Naive thymus-derived CD4-positive, alpha-beta T cell (primary cell): ENCODE measurements around the gene MYORG. TPM values are rescaled to one million over a fixed set of nuclear protein-coding genes. Genes with fewer than 3 reads are reported as not detected.

Source experiments
- ATAC-seq: fragments of 150-1000 bp; cut with Tn5 transposase; 2 replicates; pipeline ENCODE4 v1.10.0; 2021; ENCODE audit warnings: mild to moderate bottlenecking, moderate library complexity
- CTCF ChIA-PET: fragments of 350-600 bp; sonication (Branson Sonifier 250); formaldehyde crosslinking; loops from one replicate; lab custom pipeline; 2021; ENCODE audit warnings: antibody characterized with exemption; lab: Charles Lee
- POLR2A ChIA-PET: fragments of 350-600 bp; sonication (Branson Sonifier 250); formaldehyde crosslinking; loops from one replicate; lab custom pipeline; 2021; ENCODE audit warnings: antibody characterized with exemption, inconsistent platforms; lab: Charles Lee
- DNase-seq, 9 donors: peaks; one replicate each; pipeline versions ENCODE4 v3.0.0 to v3.0.0-alpha.2; 2020 to 2022; ENCODE audit warnings: mixed read lengths in 1 of 9
- H3K27ac ChIP-seq: one replicate; pipeline ENCODE4 v1.7.0; 2013; ENCODE audit warnings: mild to moderate bottlenecking, low read depth, low read length, moderate library complexity
- H3K27me3 ChIP-seq, 2 donors: one replicate each; pipeline ENCODE4 v1.7.0; 2013; ENCODE audit warnings: low read length in 2 of 2, mild to moderate bottlenecking in 2 of 2, moderate library complexity in 2 of 2; ENCODE audit not compliant: control insufficient read depth in 2 of 2, insufficient read depth in 2 of 2
- H3K36me3 ChIP-seq, 3 experiments: 1 replicate in 2 of 3; 2 replicates in 1 of 3; pipeline ENCODE4 v1.7.0; 2013; ENCODE audit warnings: low read length in 3 of 3, mild to moderate bottlenecking in 3 of 3, moderate library complexity in 1 of 3; ENCODE audit not compliant: insufficient read depth in 3 of 3, control insufficient read depth in 2 of 3
- H3K4me1 ChIP-seq, 2 donors: one replicate each; pipeline ENCODE4 v1.7.0; 2013; ENCODE audit warnings: low read length in 2 of 2, mild to moderate bottlenecking in 2 of 2, moderate library complexity in 1 of 2; ENCODE audit not compliant: control insufficient read depth in 2 of 2, insufficient read depth in 2 of 2
- H3K4me3 ChIP-seq: 2 replicates; pipeline ENCODE4 v1.7.0; 2013; ENCODE audit warnings: mild to moderate bottlenecking, low read length
- H3K9me3 ChIP-seq, 3 experiments: 1 replicate in 2 of 3; 2 replicates in 1 of 3; pipeline ENCODE4 v1.7.0; 2013; ENCODE audit warnings: low read length in 3 of 3; ENCODE audit not compliant: control insufficient read depth in 2 of 3
- H3K27ac Mint-ChIP-seq, 9 donors: one replicate each; pipeline ENCODE4 v1.8.0; 2020 to 2022; ENCODE audit warnings: mixed read lengths in 9 of 9, mild to moderate bottlenecking in 8 of 9, moderate library complexity in 5 of 9, inconsistent platforms in 2 of 9
- H3K27me3 Mint-ChIP-seq, 5 donors: one replicate each; pipeline ENCODE4 v1.8.0; 2021 to 2022; ENCODE audit warnings: mixed read lengths in 5 of 5, mild to moderate bottlenecking in 1 of 5
- H3K36me3 Mint-ChIP-seq, 5 donors: one replicate each; pipeline ENCODE4 v1.8.0; 2020 to 2022; ENCODE audit warnings: mixed read lengths in 5 of 5, mild to moderate bottlenecking in 3 of 5, inconsistent platforms in 1 of 5
- H3K4me1 Mint-ChIP-seq, 7 donors: one replicate each; pipeline ENCODE4 v1.8.0; 2020 to 2022; ENCODE audit warnings: mixed read lengths in 7 of 7, mild to moderate bottlenecking in 3 of 7, inconsistent platforms in 1 of 7
- H3K4me3 Mint-ChIP-seq, 10 donors: one replicate each; pipeline ENCODE4 v1.8.0; 2020 to 2022; ENCODE audit warnings: mild to moderate bottlenecking in 10 of 10, mixed read lengths in 10 of 10, moderate library complexity in 6 of 10, inconsistent platforms in 2 of 10
- H3K9me3 Mint-ChIP-seq, 11 donors: one replicate each; pipeline ENCODE4 v1.8.0; 2020 to 2022; ENCODE audit warnings: mixed read lengths in 11 of 11, mild to moderate bottlenecking in 4 of 11, inconsistent platforms in 1 of 11, moderate library complexity in 1 of 11
- intact Hi-C, 2 donors: fragments of 100-400 bp; cut with micrococcal nuclease; formaldehyde crosslinking; loops; one replicate each; pipeline ENCODE4 v1.15.1; 2023
- polyA plus RNA-seq, 2 donors: library from polyadenylated mRNA; unstranded; fragments of 300-500 nt; fragmentation: Illumina TruSeq; gene quantifications; one replicate each; pipeline ENCODE4 v1.2.3, GENCODE V29; 2021
- total RNA-seq, 6 experiments: library from RNA in 5 of 6; stranded (reverse) in 5 of 6; gene quantifications; 1 replicate in 5 of 6; 2 replicates in 1 of 6; pipeline ENCODE4 v1.2.3 and lab custom pipeline; 2021 to 2026

The MYORG gene
- total and polyA plus RNA-seq, 7 experiments from 2014 or later: 0.28 to 1.9 (median 0.78) TPM

GRCh38 chr9:34334337-34334824, 42.3 kb downstream of the MYORG start:
- H3K9me3 ChIP-seq: no peaks in the 10 kb centered on the region
- no peaks in the 10 kb centered on the region for H3K27me3 ChIP-seq
- Mint-ChIP-seq H3K36me3 (peaks cover 0 to 9% (median 3%) of the 10 kb centered on the region in 5 donors), H3K27me3 (no peaks in the 10 kb centered on the region), H3K4me1 (peaks cover 14 to 31% (median 28%) of the 10 kb centered on the region in 7 donors), H3K27ac (no peak overlapping the region), H3K4me3 (no peak overlapping the region), H3K9me3 (no peaks in the 10 kb centered on the region)
- H3K4me3 ChIP-seq: no peak overlapping the region
- intact Hi-C loops: loop anchor here in 1 of 2 donors (5.0 kb wide), 1 partner anchor 258 kb away; no protein-coding TSS in a partner anchor
- no peak for ATAC-seq
- peaks cover 0 to 3% of the 10 kb centered on the region in 2 donors for H3K4me1 ChIP-seq
- CTCF ChIA-PET: interaction anchor here (1.0 to 1.7 kb wide), 5 partner anchors 40 to 279 kb away, joined by 3 to 5 read pairs (median 4); partner anchors contain the start of gene MYORG
- POLR2A ChIA-PET: interaction anchor here (7.8 kb wide), 1 partner anchor 44 kb away, joined by 62 read pairs; the partner anchor contains the start of gene MYORG
- no peak overlapping the region for H3K27ac ChIP-seq
- peaks cover 5 to 16% (median 9%) of the 10 kb centered on the region in 3 experiments for H3K36me3 ChIP-seq
- no peak for DNase-seq

- peaks cover 4 to 10% (median 4%) of the 10 kb centered on the region in 3 experiments for H3K36me3 ChIP-seq
- Mint-ChIP-seq H3K27me3 (no peaks in the 10 kb centered on the region), H3K36me3 (peaks cover 0 to 9% (median 3%) of the 10 kb centered on the region in 5 donors), H3K9me3 (no peaks in the 10 kb centered on the region), H3K27ac (peak overlapping the region in 1 of 9 donors; percentile 8), H3K4me1 (peaks cover 14 to 37% (median 28%) of the 10 kb centered on the region in 7 donors), H3K4me3 (no peak overlapping the region)
- no peaks in the 10 kb centered on the region for H3K9me3 ChIP-seq
- no peak overlapping the region for H3K4me3 ChIP-seq
- DNase-seq: no peak
- intact Hi-C loops: loop anchor here in 1 of 2 donors (5.0 kb wide), 1 partner anchor 258 kb away; no protein-coding TSS in a partner anchor
- ChIA-PET POLR2A (interaction anchor here (7.8 kb wide), 1 partner anchor 44 kb away, joined by 62 read pairs; the partner anchor contains the start of gene MYORG), CTCF (interaction anchor here (0.6 to 4.1 kb wide), 7 partner anchors 11 to 280 kb away, joined by 3 to 39 read pairs (median 3); partner anchors contain the start of gene MYORG)
- H3K27me3 ChIP-seq: no peaks in the 10 kb centered on the region
- no peak for ATAC-seq
- no peak overlapping the region for H3K27ac ChIP-seq
- peaks cover 0 to 3% of the 10 kb centered on the region in 2 donors for H3K4me1 ChIP-seq
These were observed 42.9 kb downstream of the MYORG start for GRCh38 chr9:34333836-34334235.

- Histone ChIP-seq H3K4me3 (no peak overlapping the region), H3K4me1 (peaks cover 3 to 8% of the 10 kb centered on the region in 2 donors), H3K27me3 (no peaks in the 10 kb centered on the region), H3K27ac (no peak overlapping the region), H3K36me3 (peaks cover 0 to 5% (median 0%) of the 10 kb centered on the region in 3 experiments), H3K9me3 (no peaks in the 10 kb centered on the region)
- ATAC-seq (no peak), DNase-seq (peak in 7 of 9 donors; percentile 4 to 47 (median 31))
- Mint-ChIP-seq H3K4me1 (peaks cover 14 to 47% (median 33%) of the 10 kb centered on the region in 7 donors), H3K36me3 (peaks cover 0 to 5% (median 0%) of the 10 kb centered on the region in 5 donors), H3K27ac (peak overlapping the region in 8 of 9 donors; percentile 11 to 62 (median 46)), H3K27me3 (no peaks in the 10 kb centered on the region), H3K9me3 (no peaks in the 10 kb centered on the region), H3K4me3 (peak overlapping the region in 7 of 10 donors; percentile 10 to 64 (median 29))
- POLR2A ChIA-PET: interaction anchor here (0.6 to 7.8 kb wide), 4 partner anchors 46 to 1314 kb away, joined by 3 to 62 read pairs (median 3); partner anchors contain the start of gene MYORG
- CTCF ChIA-PET: interaction anchor here (0.5 to 4.1 kb wide), 10 partner anchors 41 to 877 kb away, joined by 3 to 39 read pairs (median 4); partner anchors contain the start of genes DCAF12 and MYORG
- intact Hi-C loops: loop anchor here (1.0 to 5.0 kb wide), 4 partner anchors 47 to 260 kb away; no protein-coding TSS in a partner anchor
These were observed 44.4 kb downstream of the MYORG start for GRCh38 chr9:34332076-34332964.

- DNase-seq: no peak
- ChIA-PET POLR2A (interaction anchor here (7.8 kb wide), 1 partner anchor 47 kb away, joined by 62 read pairs; the partner anchor contains the start of gene MYORG), CTCF (interaction anchor here (0.7 to 4.1 kb wide), 3 partner anchors 48 to 369 kb away, joined by 3 to 39 read pairs (median 5); partner anchors contain the start of gene MYORG)
- Histone ChIP-seq H3K9me3 (no peaks in the 10 kb centered on the region), H3K27ac (no peak overlapping the region), H3K27me3 (no peaks in the 10 kb centered on the region), H3K4me1 (peaks cover 3 to 8% of the 10 kb centered on the region in 2 donors), H3K36me3 (peaks cover 0 to 1% (median 0%) of the 10 kb centered on the region in 3 experiments), H3K4me3 (no peak overlapping the region)
- Mint-ChIP-seq H3K36me3 (peaks cover 0 to 5% (median 0%) of the 10 kb centered on the region in 5 donors), H3K4me3 (peak overlapping the region in 3 of 10 donors; percentile 15 to 43 (median 28)), H3K27ac (peak overlapping the region in 4 of 9 donors; percentile 11 to 59 (median 42)), H3K9me3 (no peaks in the 10 kb centered on the region), H3K27me3 (no peaks in the 10 kb centered on the region), H3K4me1 (peaks cover 14 to 47% (median 33%) of the 10 kb centered on the region in 7 donors)
- intact Hi-C loops: loop anchor here in 1 of 2 donors (5.0 kb wide), 1 partner anchor 261 kb away; no protein-coding TSS in a partner anchor
- ATAC-seq: no peak
These were observed 45.5 kb downstream of the MYORG start for GRCh38 chr9:34331196-34331595.

- peak within 1 kb of the TSS; percentile 88 to 97 (median 94) for H3K4me3 Mint-ChIP-seq
- ChIA-PET CTCF (no interaction called here), POLR2A (no interaction called here)
- no peaks in the 10 kb centered on the region for H3K27me3 Mint-ChIP-seq
- peaks cover 11 to 45% (median 29%) of the 10 kb centered on the region in 7 donors for H3K4me1 Mint-ChIP-seq
- Histone ChIP-seq H3K4me1 (peaks cover 3 to 8% of the 10 kb centered on the region in 2 donors), H3K27me3 (no peaks in the 10 kb centered on the region), H3K9me3 (no peaks in the 10 kb centered on the region), H3K4me3 (peak within 1 kb of the TSS; percentile 98), H3K27ac (peak within 1 kb of the TSS; percentile 94), H3K36me3 (no peaks in the 10 kb centered on the region)
- H3K27ac Mint-ChIP-seq: peak within 1 kb of the TSS; percentile 77 to 98 (median 95)
- ATAC-seq (peak; percentile 95), DNase-seq (peak; percentile 89 to 99 (median 96))
- H3K36me3 Mint-ChIP-seq: no peaks in the 10 kb centered on the region
- intact Hi-C loops: loop anchor here (1.0 to 10.0 kb wide), 20 partner anchors 48 to 1273 kb away; partner anchors contain the start of genes DCAF12 (in 2 of the 2), DNAI1 (in 2 of the 2), DNAJB5 (in 2 of the 2) and FAM219A (in 2 of the 2)
- no peaks in the 10 kb centered on the region for H3K9me3 Mint-ChIP-seq
These were observed 47.5 kb downstream of the MYORG start, which contains the start of the genes KIF24 and NUDT2 for GRCh38 chr9:34328987-34329832. Gene KIF24, minus strand, starts transcription at chr9:34329268. Its CDS starts 17,922 bp downstream, at chr9:34311346. Gene NUDT2, plus strand, starts transcription at chr9:34329569. Its CDS starts 9,471 bp downstream, at chr9:34339040.
